Chondrocyte (in vitro differentiated cells): ENCODE data around the gene MUL1. TPM values are rescaled to one million over a fixed set of nuclear protein-coding genes. Genes with fewer than 3 reads are reported as not detected.
A peak's percentile ranks its signal among the peaks of the same experiment; 100 is the strongest.
"Not testable (repeated sequence)": the region's sequence is repeated elsewhere in the genome, so short reads cannot be mapped to it uniquely, and the experiment has no call there.

Source experiments
- DNase-seq: peaks from one replicate; pipeline ENCODE4 v3.0.0; 2021; ENCODE audit warnings: mixed read lengths, low spot score
- H3K27ac Mint-ChIP-seq: one replicate; pipeline ENCODE4 v1.8.0; 2021; ENCODE audit warnings: mild to moderate bottlenecking, moderate library complexity, mixed read lengths; ENCODE audit not compliant: unreplicated experiment
- H3K27me3 Mint-ChIP-seq: 2 replicates; pipeline ENCODE4 v1.8.0; 2021; ENCODE audit warnings: low read depth, mixed read lengths
- H3K36me3 Mint-ChIP-seq: 2 replicates; pipeline ENCODE4 v1.8.0; 2021; ENCODE audit warnings: low read depth, mixed read lengths
- H3K4me1 Mint-ChIP-seq: 2 replicates; pipeline ENCODE4 v1.8.0; 2021; ENCODE audit warnings: low read depth, mild to moderate bottlenecking, mixed read lengths
- H3K4me3 Mint-ChIP-seq: one replicate; pipeline ENCODE4 v1.8.0; 2021; ENCODE audit warnings: mild to moderate bottlenecking, moderate library complexity, mixed read lengths; ENCODE audit not compliant: unreplicated experiment
- H3K9me3 Mint-ChIP-seq: 2 replicates; pipeline ENCODE4 v1.8.0; 2021; ENCODE audit warnings: low read depth, mixed read lengths
- CTCF ChIP-seq: fragments of 200-600 bp; sonication (generic); IDR thresholded peaks from 2 replicates; pipeline ENCODE4 v1.5.0; 2021; ENCODE audit warnings: antibody characterized with exemption, mild to moderate bottlenecking, moderate library complexity
- total RNA-seq: library from RNA; stranded (reverse); gene quantifications from 3 replicates; pipeline ENCODE4 v1.2.1, GENCODE V29; 2021

Gene MUL1
- total RNA-seq, 1 donor from 2014 or later: 38.2 TPM

GRCh38 chr1:20528221-20528620 lies 20.3 kb upstream of the MUL1 start:
- peaks cover 9% of the 10 kb centered on the region for H3K4me1 Mint-ChIP-seq
- no peaks in the 10 kb centered on the region for H3K36me3 Mint-ChIP-seq
- peaks cover 51% of the 10 kb centered on the region for H3K27me3 Mint-ChIP-seq
- no peak overlapping the region for H3K4me3 Mint-ChIP-seq
- H3K9me3 Mint-ChIP-seq: no peaks in the 10 kb centered on the region
- TF ChIP-seq CTCF: no peak
- DNase-seq: no peak
- H3K27ac Mint-ChIP-seq: no peak overlapping the region

GRCh38 chr1:20526267-20526666 lies 18.3 kb upstream of the MUL1 start:
- no peaks in the 10 kb centered on the region for H3K9me3 Mint-ChIP-seq
- no peak for TF ChIP-seq CTCF
- no peak overlapping the region for H3K27ac Mint-ChIP-seq
- peaks cover 16% of the 10 kb centered on the region for H3K4me1 Mint-ChIP-seq
- peaks cover 45% of the 10 kb centered on the region for H3K27me3 Mint-ChIP-seq
- H3K4me3 Mint-ChIP-seq: no peak overlapping the region
- H3K36me3 Mint-ChIP-seq: no peaks in the 10 kb centered on the region
- DNase-seq: no peak

GRCh38 chr1:20521960-20522861 lies 14.3 kb upstream of the MUL1 start:
- Mint-ChIP-seq H3K9me3 (no peaks in the 10 kb centered on the region), H3K27ac (no peak overlapping the region), H3K27me3 (peaks cover 28% of the 10 kb centered on the region), H3K4me3 (no peak overlapping the region), H3K36me3 (no peaks in the 10 kb centered on the region), H3K4me1 (peaks cover 6% of the 10 kb centered on the region)
- DNase-seq: no peak
- peak; percentile 93 for TF ChIP-seq CTCF

- not testable (repeated sequence) for DNase-seq, H3K27ac Mint-ChIP-seq, H3K9me3 Mint-ChIP-seq, H3K36me3 Mint-ChIP-seq, H3K4me3 Mint-ChIP-seq, H3K4me1 Mint-ChIP-seq
- H3K27me3 Mint-ChIP-seq: peaks cover 19% of the 10 kb centered on the region
Observed at GRCh38 chr1:20519609-20520262, 11.8 kb upstream of the MUL1 start.

- peaks cover 12% of the 10 kb centered on the region for H3K4me1 Mint-ChIP-seq
- H3K36me3 Mint-ChIP-seq: no peaks in the 10 kb centered on the region
- no peaks in the 10 kb centered on the region for H3K9me3 Mint-ChIP-seq
- no peak for DNase-seq
- H3K4me3 Mint-ChIP-seq: no peak overlapping the region
- peaks cover 22% of the 10 kb centered on the region for H3K27me3 Mint-ChIP-seq
- no peak for TF ChIP-seq CTCF
- H3K27ac Mint-ChIP-seq: no peak overlapping the region
Observed at GRCh38 chr1:20511518-20512428, 3.8 kb upstream of the MUL1 start.
